Transverse colon (tissue), 4 donors: Measurements from ENCODE around the gene NRCAM.

ENCODE experiments used
- CTCF ChIP-seq, 5 experiments: fragments of 200-600 bp in 3 of 5; fragments of 450-650 bp in 2 of 5; sonication (generic) in 3 of 5; IDR thresholded peaks; 1 replicate in 2 of 5; 2 replicates in 3 of 5; pipeline ENCODE4 v1.5.1; 2016 to 2017; ENCODE audit warnings: antibody characterized with exemption in 5 of 5, inconsistent platforms in 3 of 5, mild to moderate bottlenecking in 2 of 5, moderate library complexity in 1 of 5
- EP300 ChIP-seq: sonication (generic); formaldehyde crosslinking; IDR thresholded peaks from one replicate; pipeline ENCODE4 v1.6.1; 2017; ENCODE audit warnings: antibody characterized with exemption, low read depth
- POLR2A ChIP-seq: fragments of 450-650 bp; IDR thresholded peaks from one replicate; pipeline ENCODE4 v1.6.1; 2016; ENCODE audit warnings: antibody characterized with exemption, mild to moderate bottlenecking, moderate library complexity
- POLR2AphosphoS5 ChIP-seq, 3 donors: sonication (generic); formaldehyde crosslinking; IDR thresholded peaks; one replicate each; pipeline ENCODE4 v1.6.1; 2016; ENCODE audit warnings: antibody characterized with exemption in 3 of 3

GRCh38 chr7:108225531-108226181 is 230.6 kb downstream of the NRCAM start:
- TF ChIP-seq CTCF (IDR thresholded peaks at IDR 0.05) = no peak
- TF ChIP-seq POLR2AphosphoS5 (IDR thresholded peaks at IDR 0.05) = no peak
- no peak for TF ChIP-seq POLR2A
- no peak for TF ChIP-seq EP300
